IPS-18a (cell line): ENCODE measurements around the gene NCAM1.

ENCODE experiments used
- H3K27ac ChIP-seq: one replicate; pipeline ENCODE4 v1.5.1; 2013; ENCODE audit warnings: low read length
- H3K27me3 ChIP-seq: one replicate; pipeline ENCODE4 v1.6.1; 2013; ENCODE audit warnings: mild to moderate bottlenecking, low read length; ENCODE audit not compliant: control insufficient read depth, insufficient read depth
- H3K36me3 ChIP-seq: one replicate; pipeline ENCODE4 v1.6.1; 2013; ENCODE audit warnings: low read depth, low read length; ENCODE audit not compliant: control insufficient read depth
- H3K4me1 ChIP-seq: one replicate; pipeline ENCODE4 v1.6.1; 2013; ENCODE audit warnings: low read depth, low read length; ENCODE audit not compliant: control insufficient read depth
- H3K4me3 ChIP-seq: one replicate; pipeline ENCODE4 v1.5.1; 2013; ENCODE audit warnings: low read length
- H3K9ac ChIP-seq: one replicate; pipeline ENCODE4 v1.6.1; 2013; ENCODE audit warnings: mild to moderate bottlenecking, low read length, moderate library complexity
- H3K9me3 ChIP-seq: one replicate; pipeline ENCODE4 v1.6.1; 2013; ENCODE audit warnings: low read depth, low read length; ENCODE audit not compliant: control insufficient read depth

NCAM1 gene

GRCh38 chr11:112971827-112972226, 10.6 kb downstream of the NCAM1 start:
- Histone ChIP-seq H3K4me1 (no peaks in the 10 kb centered on the region), H3K27me3 (no peaks in the 10 kb centered on the region), H3K4me3 (no peak overlapping the region), H3K36me3 (no peaks in the 10 kb centered on the region), H3K9ac (no peak overlapping the region), H3K27ac (no peak overlapping the region), H3K9me3 (no peaks in the 10 kb centered on the region)

GRCh38 chr11:112972399-112973145, 11.4 kb downstream of the NCAM1 start:
- Histone ChIP-seq H3K9me3 (no peaks in the 10 kb centered on the region), H3K27ac (no peak overlapping the region), H3K36me3 (no peaks in the 10 kb centered on the region), H3K27me3 (no peaks in the 10 kb centered on the region), H3K9ac (no peak overlapping the region), H3K4me1 (peaks cover 4% of the 10 kb centered on the region), H3K4me3 (no peak overlapping the region)

- Histone ChIP-seq H3K27ac (no peak overlapping the region), H3K36me3 (no peaks in the 10 kb centered on the region), H3K4me3 (no peak overlapping the region), H3K27me3 (no peaks in the 10 kb centered on the region), H3K4me1 (peaks cover 14% of the 10 kb centered on the region), H3K9ac (no peak overlapping the region), H3K9me3 (no peaks in the 10 kb centered on the region)
Measured at GRCh38 chr11:112975051-112975450, 13.8 kb downstream of the NCAM1 start.

GRCh38 chr11:112975493-112975892, 14.3 kb downstream of the NCAM1 start:
- H3K36me3 ChIP-seq, result no peaks in the 10 kb centered on the region
- H3K27ac ChIP-seq, result no peak overlapping the region
- H3K27me3 ChIP-seq, result no peaks in the 10 kb centered on the region
- no peaks in the 10 kb centered on the region for H3K9me3 ChIP-seq
- no peak overlapping the region for H3K9ac ChIP-seq
- peaks cover 14% of the 10 kb centered on the region for H3K4me1 ChIP-seq
- no peak overlapping the region for H3K4me3 ChIP-seq

- H3K9ac ChIP-seq, result no peak overlapping the region
- H3K27ac ChIP-seq, result no peak overlapping the region
- H3K36me3 ChIP-seq, result no peaks in the 10 kb centered on the region
- no peaks in the 10 kb centered on the region for H3K9me3 ChIP-seq
- no peak overlapping the region for H3K4me3 ChIP-seq
- H3K27me3 ChIP-seq, result no peaks in the 10 kb centered on the region
- H3K4me1 ChIP-seq, result peaks cover 14% of the 10 kb centered on the region
Measured at GRCh38 chr11:112977755-112978154, 16.5 kb downstream of the NCAM1 start.

- no peaks in the 10 kb centered on the region for H3K27me3 ChIP-seq
- no peak overlapping the region for H3K4me3 ChIP-seq
- peaks cover 7% of the 10 kb centered on the region for H3K9me3 ChIP-seq
- H3K4me1 ChIP-seq, result peaks cover 6% of the 10 kb centered on the region
- no peak overlapping the region for H3K27ac ChIP-seq
- no peak overlapping the region for H3K9ac ChIP-seq
- H3K36me3 ChIP-seq, result no peaks in the 10 kb centered on the region
Measured at GRCh38 chr11:112983887-112984286, 22.7 kb downstream of the NCAM1 start.

- no peaks in the 10 kb centered on the region for H3K36me3 ChIP-seq
- H3K9me3 ChIP-seq, result peaks cover 10% of the 10 kb centered on the region
- no peak overlapping the region for H3K4me3 ChIP-seq
- no peaks in the 10 kb centered on the region for H3K4me1 ChIP-seq
- no peaks in the 10 kb centered on the region for H3K27me3 ChIP-seq
- no peak overlapping the region for H3K9ac ChIP-seq
- H3K27ac ChIP-seq, result no peak overlapping the region
Measured at GRCh38 chr11:112989198-112989597, 28.0 kb downstream of the NCAM1 start.

GRCh38 chr11:112993808-112994207, 32.6 kb downstream of the NCAM1 start:
- Histone ChIP-seq H3K4me1 (peaks cover 9% of the 10 kb centered on the region), H3K27ac (no peak overlapping the region), H3K36me3 (no peaks in the 10 kb centered on the region), H3K9ac (no peak overlapping the region), H3K4me3 (no peak overlapping the region), H3K27me3 (no peaks in the 10 kb centered on the region), H3K9me3 (peaks cover 3% of the 10 kb centered on the region)

GRCh38 chr11:112995423-112996090, 34.3 kb downstream of the NCAM1 start:
- Histone ChIP-seq H3K9me3 (no peaks in the 10 kb centered on the region), H3K36me3 (no peaks in the 10 kb centered on the region), H3K4me3 (no peak overlapping the region), H3K9ac (no peak overlapping the region), H3K4me1 (peaks cover 12% of the 10 kb centered on the region), H3K27me3 (no peaks in the 10 kb centered on the region), H3K27ac (no peak overlapping the region)

GRCh38 chr11:112996994-112997393, 35.8 kb downstream of the NCAM1 start:
- no peak overlapping the region for H3K27ac ChIP-seq
- H3K4me3 ChIP-seq, result no peak overlapping the region
- peaks cover 12% of the 10 kb centered on the region for H3K4me1 ChIP-seq
- H3K9me3 ChIP-seq, result no peaks in the 10 kb centered on the region
- no peaks in the 10 kb centered on the region for H3K36me3 ChIP-seq
- H3K9ac ChIP-seq, result no peak overlapping the region
- H3K27me3 ChIP-seq, result no peaks in the 10 kb centered on the region

GRCh38 chr11:112997857-112998466, 36.7 kb downstream of the NCAM1 start:
- no peaks in the 10 kb centered on the region for H3K36me3 ChIP-seq
- no peaks in the 10 kb centered on the region for H3K27me3 ChIP-seq
- no peak overlapping the region for H3K27ac ChIP-seq
- H3K4me1 ChIP-seq, result peaks cover 12% of the 10 kb centered on the region
- no peaks in the 10 kb centered on the region for H3K9me3 ChIP-seq
- H3K4me3 ChIP-seq, result no peak overlapping the region
- H3K9ac ChIP-seq, result no peak overlapping the region
